Peyer's patch (tissue), 4 donors: Measurements from ENCODE around the gene MIS12. TPM values are rescaled to one million over a fixed set of nuclear protein-coding genes. Genes with fewer than 3 reads are reported as not detected.

Experiments used
- DNase-seq, 3 donors: peaks; one replicate each; pipeline ENCODE4 v3.0.0-alpha.2; 2017 to 2019
- H3K27ac ChIP-seq, 4 donors: fragments of 200-600 bp; sonication (generic); one replicate each; pipeline ENCODE4 v1.5.1; 2016 to 2019
- H3K27me3 ChIP-seq, 2 donors: fragments of 200-600 bp; sonication (generic); one replicate each; pipeline ENCODE4 v1.5.1; 2019
- H3K36me3 ChIP-seq, 3 donors: fragments of 200-600 bp; sonication (generic); one replicate each; pipeline ENCODE4 v1.5.1; 2016 to 2019
- H3K4me1 ChIP-seq, 4 donors: fragments of 200-600 bp; sonication (generic); one replicate each; pipeline ENCODE4 v1.5.1; 2016 to 2019
- H3K4me3 ChIP-seq, 4 donors: fragments of 200-600 bp; sonication (generic); 1 replicate in 3 of 4; 2 replicates in 1 of 4; pipeline ENCODE4 v1.5.1; 2016 to 2019; ENCODE audit warnings: mild to moderate bottlenecking in 1 of 4
- H3K9me3 ChIP-seq, 4 donors: fragments of 200-600 bp; sonication (generic); one replicate each; pipeline ENCODE4 v1.5.1; 2016 to 2019; ENCODE audit warnings: mild to moderate bottlenecking in 1 of 4
- CTCF ChIP-seq, 6 experiments: fragments of 450-650 bp in 4 of 6; fragments of 200-600 bp in 2 of 6; sonication (generic) in 1 of 6; IDR thresholded peaks; one replicate each; pipeline ENCODE4 v1.5.1; 2017 to 2019; ENCODE audit warnings: antibody characterized with exemption in 6 of 6, mild to moderate bottlenecking in 3 of 6, moderate library complexity in 1 of 6
- POLR2A ChIP-seq, 2 donors: fragments of 450-650 bp; IDR thresholded peaks; one replicate each; pipeline ENCODE4 v1.5.1; 2017; ENCODE audit warnings: antibody characterized with exemption in 2 of 2, mild to moderate bottlenecking in 2 of 2, moderate library complexity in 2 of 2
- total RNA-seq, 4 donors: library from RNA; depleted of rRNA; stranded (reverse); fragments of >200 nt; gene quantifications; one replicate each; pipeline ENCODE4 v1.1.0, GENCODE V29; 2016

Gene MIS12
- total RNA-seq, 4 donors from 2014 or later, result 9.2 to 23.9 (median 14.0) TPM

- H3K4me3 ChIP-seq, result peak overlapping the region; percentile 42 to 72 (median 56)
- H3K4me1 ChIP-seq, result peaks cover 0 to 17% (median 4%) of the 10 kb centered on the region in 4 donors
- H3K27ac ChIP-seq, result peak overlapping the region; percentile 13 to 65 (median 60)
- H3K27me3 ChIP-seq, result no peaks in the 10 kb centered on the region
- no peaks in the 10 kb centered on the region for H3K9me3 ChIP-seq
- H3K36me3 ChIP-seq, result no peaks in the 10 kb centered on the region
- no peak for TF ChIP-seq CTCF (IDR thresholded peaks at IDR 0.05)
- no peak for TF ChIP-seq POLR2A (IDR thresholded peaks at IDR 0.05)
- peak; percentile 68 to 82 (median 70) for DNase-seq
Observed at GRCh38 chr17:5500589-5501391, 14.4 kb downstream of the MIS12 start.

- TF ChIP-seq POLR2A (IDR thresholded peaks at IDR 0.05), result no peak
- no peak for TF ChIP-seq CTCF (IDR thresholded peaks at IDR 0.05)
- Histone ChIP-seq H3K4me3 (no peak overlapping the region), H3K36me3 (no peaks in the 10 kb centered on the region), H3K27me3 (no peaks in the 10 kb centered on the region), H3K27ac (no peak overlapping the region), H3K4me1 (peaks cover 0 to 17% (median 4%) of the 10 kb centered on the region in 4 donors), H3K9me3 (no peaks in the 10 kb centered on the region)
- no peak for DNase-seq
Observed at GRCh38 chr17:5501685-5502084, 15.3 kb downstream of the MIS12 start.

GRCh38 chr17:5502552-5502951 is 16.2 kb downstream of the MIS12 start:
- TF ChIP-seq CTCF (IDR thresholded peaks at IDR 0.05), result no peak
- TF ChIP-seq POLR2A (IDR thresholded peaks at IDR 0.05), result no peak
- H3K9me3 ChIP-seq, result no peaks in the 10 kb centered on the region
- H3K27me3 ChIP-seq, result no peaks in the 10 kb centered on the region
- peaks cover 0 to 17% (median 4%) of the 10 kb centered on the region in 4 donors for H3K4me1 ChIP-seq
- no peak overlapping the region for H3K27ac ChIP-seq
- DNase-seq, result no peak
- no peak overlapping the region for H3K4me3 ChIP-seq
- no peaks in the 10 kb centered on the region for H3K36me3 ChIP-seq

- Histone ChIP-seq H3K27ac (no peak overlapping the region), H3K4me1 (no peaks in the 10 kb centered on the region), H3K36me3 (no peaks in the 10 kb centered on the region), H3K4me3 (no peak overlapping the region), H3K9me3 (no peaks in the 10 kb centered on the region), H3K27me3 (no peaks in the 10 kb centered on the region)
- DNase-seq, result no peak
- TF ChIP-seq CTCF (IDR thresholded peaks at IDR 0.05) (no peak), POLR2A (IDR thresholded peaks at IDR 0.05) (no peak)
Observed at GRCh38 chr17:5506307-5506706, 19.9 kb downstream of the MIS12 start.

- no peak for DNase-seq
- Histone ChIP-seq H3K9me3 (no peaks in the 10 kb centered on the region), H3K27ac (no peak overlapping the region), H3K4me1 (no peaks in the 10 kb centered on the region), H3K4me3 (no peak overlapping the region), H3K27me3 (no peaks in the 10 kb centered on the region), H3K36me3 (no peaks in the 10 kb centered on the region)
- TF ChIP-seq CTCF (IDR thresholded peaks at IDR 0.05), result no peak
- no peak for TF ChIP-seq POLR2A (IDR thresholded peaks at IDR 0.05)
Observed at GRCh38 chr17:5508810-5509209, 22.4 kb downstream of the MIS12 start.
